DMS79 treated with DMSO at 0.1 percent for 48 hours (cell line): ENCODE data around the gene GIMAP2.
"Not testable (repeated sequence)": the region's sequence is repeated elsewhere in the genome, so short reads cannot be mapped to it uniquely, and the experiment has no call there.

Source experiments
- DNase-seq: peaks from one replicate; lab custom pipeline; 2025; lab: John Stamatoyannopoulos, UW

Gene GIMAP2

GRCh38 chr7:150685219-150686029, at the start of gene GIMAP2:
TSS of gene GIMAP2 (plus strand) at chr7:150685706. CDS start at chr7:150687060, 1,354 bp downstream.
- DNase-seq, result no peak

DNA sequence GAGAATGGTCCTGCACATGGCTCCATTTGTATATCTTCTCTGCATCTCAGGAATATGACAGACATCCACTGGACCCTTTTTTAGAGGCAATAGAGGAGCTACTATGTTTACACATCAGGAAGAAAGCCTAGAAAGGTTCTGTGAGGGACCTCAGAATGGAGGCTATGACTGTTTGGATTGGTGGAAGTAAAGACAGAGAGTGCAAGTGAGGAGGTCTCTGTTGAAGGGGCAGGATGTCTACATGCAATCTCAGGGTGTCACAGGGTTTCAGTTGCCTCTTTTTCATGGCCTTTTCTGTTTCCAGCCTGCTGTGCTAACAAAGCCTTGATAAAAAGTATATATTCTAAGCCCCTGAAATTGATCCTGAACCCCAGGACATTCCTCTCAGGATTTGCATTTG, 43.7 kb upstream of the GIMAP2 start:
- no peak for DNase-seq

GRCh38 chr7:150642926-150643325, 42.6 kb upstream of the GIMAP2 start:
- DNase-seq, result no peak

GRCh38 chr7:150645259-150646020, 40.1 kb upstream of the GIMAP2 start:
- DNase-seq, result no peak

- no peak for DNase-seq
Observed at GRCh38 chr7:150648353-150649079, 37.0 kb upstream of the GIMAP2 start.

DNA sequence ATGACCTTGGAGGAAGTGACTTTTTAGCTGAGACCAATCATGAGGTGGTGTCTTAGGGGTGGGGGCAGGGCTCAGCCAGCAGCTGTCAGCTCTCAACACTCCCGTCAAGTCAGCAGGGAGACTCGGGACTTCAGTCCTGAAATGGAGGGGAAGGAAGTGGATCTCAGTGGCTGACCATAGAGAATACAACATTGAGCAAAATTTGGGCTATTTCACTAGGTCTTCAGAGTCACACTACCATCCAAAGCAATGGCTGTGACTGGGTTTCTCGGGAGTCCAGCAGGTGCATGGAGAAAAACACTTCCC, 36.5 kb upstream of the GIMAP2 start:
- DNase-seq, result no peak

DNA sequence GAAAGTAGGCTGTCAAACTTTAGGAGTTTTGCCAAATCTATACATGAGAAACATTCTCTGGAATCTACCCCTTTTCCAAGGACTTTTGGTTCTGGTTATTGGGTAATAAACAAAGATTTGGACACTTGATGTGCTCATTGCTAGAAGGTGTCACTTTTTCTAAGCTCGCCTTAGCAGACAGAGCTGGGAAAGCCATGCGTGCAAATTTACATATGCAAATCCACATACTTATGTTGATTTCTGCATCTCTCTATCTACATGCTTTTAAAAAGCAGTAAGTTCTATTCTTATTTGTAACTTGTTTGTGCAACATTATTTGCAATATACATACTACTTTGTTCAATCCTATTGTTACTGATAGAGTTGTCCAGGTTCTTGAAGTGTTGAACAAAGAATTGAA, 30.8 kb upstream of the GIMAP2 start:
- DNase-seq, result no peak

DNA sequence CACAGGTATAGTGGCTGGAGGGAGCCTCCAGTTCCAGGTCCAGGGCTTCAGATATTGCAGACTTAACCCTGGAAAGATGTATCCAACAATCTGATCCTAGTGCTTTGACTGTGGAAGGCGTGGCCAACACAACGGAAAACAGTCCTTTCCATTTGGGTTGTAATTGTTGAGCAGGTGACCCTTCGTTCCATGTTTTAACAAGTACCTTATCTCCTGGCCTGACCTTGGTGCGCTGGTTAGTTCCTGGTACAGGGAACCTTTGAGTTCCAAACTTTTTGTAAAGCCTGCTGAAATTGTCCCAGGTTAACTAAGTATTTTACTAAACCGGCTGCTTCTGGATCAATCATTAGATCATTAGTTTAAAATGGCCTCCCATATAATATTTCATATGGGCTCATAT, 29.5 kb upstream of the GIMAP2 start:
- no peak for DNase-seq

DNA sequence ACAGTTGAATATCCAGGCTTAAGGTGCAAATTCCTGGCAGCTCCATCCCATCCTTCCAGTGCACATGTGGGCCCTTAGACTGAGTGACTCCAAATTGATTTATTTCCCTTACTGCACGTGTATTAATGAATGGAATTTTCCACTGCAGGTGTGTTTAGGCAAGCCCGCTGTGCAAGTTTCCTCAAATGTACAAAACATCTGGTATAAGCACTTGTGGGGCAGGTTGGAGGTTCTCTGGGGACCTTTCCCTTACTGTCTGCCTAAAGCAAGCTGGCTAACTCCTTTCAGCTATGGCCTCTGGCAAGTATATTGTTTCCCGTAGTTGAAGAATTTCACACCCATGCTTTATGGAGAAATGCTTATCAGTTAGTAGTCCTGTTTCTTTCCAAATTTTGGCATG, 28.0 kb upstream of the GIMAP2 start:
- no peak for DNase-seq

DNA sequence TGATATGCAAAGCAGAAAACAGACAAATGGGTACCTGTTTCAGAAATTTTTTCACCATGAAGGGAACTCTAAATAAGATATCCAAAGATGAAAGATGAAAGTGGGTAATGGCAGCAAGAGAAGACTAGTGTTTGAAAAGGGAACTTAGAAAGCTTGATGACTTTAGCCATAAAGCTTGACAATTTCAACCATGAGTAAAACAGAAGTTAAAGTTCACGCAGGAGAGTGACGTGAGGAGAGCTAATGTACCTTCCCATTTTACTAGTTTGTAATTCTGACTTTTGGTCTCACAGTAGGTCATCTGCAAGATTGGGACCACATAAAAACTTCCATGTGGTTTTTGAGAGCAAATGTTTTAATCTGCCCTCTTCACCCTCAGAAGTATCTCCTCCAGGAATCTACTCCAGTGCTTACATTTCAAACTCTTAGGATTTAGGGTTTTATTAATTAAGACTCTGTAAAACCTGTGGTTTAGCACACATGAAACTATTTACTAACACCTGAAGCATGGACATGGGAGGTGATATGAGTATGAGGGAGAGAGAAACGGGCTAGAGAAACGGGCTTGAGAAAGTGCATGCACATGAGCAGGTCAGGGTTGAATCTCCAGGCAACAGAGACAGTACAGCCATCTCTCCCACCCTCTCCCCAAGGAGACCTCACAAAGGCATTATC, 24.4 kb upstream of the GIMAP2 start:
- no peak for DNase-seq

GRCh38 chr7:150662821-150663220, 22.7 kb upstream of the GIMAP2 start:
- not testable (repeated sequence) for DNase-seq

GRCh38 chr7:150663802-150664494, 21.6 kb upstream of the GIMAP2 start:
- DNase-seq, result no peak

GRCh38 chr7:150665089-150665748, 20.3 kb upstream of the GIMAP2 start:
- no peak for DNase-seq

DNA sequence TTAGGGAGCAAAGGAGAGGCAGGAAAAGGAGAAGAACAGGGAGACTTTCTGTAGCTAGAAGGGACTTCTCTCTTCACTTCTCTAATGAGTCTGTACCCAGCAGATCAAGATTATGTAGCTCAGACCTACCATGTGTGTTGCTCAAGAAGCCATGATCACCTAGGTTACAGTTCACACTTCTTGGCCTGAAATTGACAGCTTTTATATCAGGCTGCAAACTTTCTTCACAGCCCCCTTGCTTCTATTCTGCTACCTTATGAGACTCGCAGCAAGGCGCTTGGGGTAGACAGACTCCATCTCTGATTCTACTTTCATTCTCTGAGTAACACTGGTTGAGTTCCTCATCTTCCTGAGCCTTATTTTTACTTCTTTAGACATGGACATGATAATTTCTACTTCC, 19.6 kb upstream of the GIMAP2 start:
- no peak for DNase-seq

- no peak for DNase-seq
Observed at GRCh38 chr7:150666412-150666811, 19.1 kb upstream of the GIMAP2 start.

GRCh38 chr7:150668472-150668911, 17.0 kb upstream of the GIMAP2 start:
- no peak for DNase-seq

DNA sequence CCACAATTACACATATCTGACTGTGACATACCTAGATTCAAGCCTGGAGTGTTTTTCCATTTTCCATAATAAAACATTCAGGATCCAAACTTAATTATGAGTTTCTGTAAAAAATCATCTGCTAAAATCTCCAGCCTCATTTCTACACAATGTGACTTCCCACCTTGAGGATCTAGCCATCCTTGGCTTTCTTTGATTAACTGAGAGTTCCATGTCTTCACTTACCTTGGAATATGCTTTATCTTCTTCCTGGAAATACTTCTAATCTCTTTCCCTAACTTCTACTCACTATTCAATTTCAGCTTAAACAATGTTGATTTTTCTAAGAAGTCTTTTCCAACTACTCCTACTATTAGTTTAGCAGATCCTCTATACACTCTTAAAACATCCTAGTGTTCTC, 16.5 kb upstream of the GIMAP2 start:
- DNase-seq, result no peak

GRCh38 chr7:150671798-150672585, 13.5 kb upstream of the GIMAP2 start:
- DNase-seq, result not testable (repeated sequence)

- DNase-seq, result no peak
Observed at GRCh38 chr7:150675714-150676113, 9.8 kb upstream of the GIMAP2 start.

- not testable (repeated sequence) for DNase-seq
Observed at GRCh38 chr7:150676276-150676675, 9.2 kb upstream of the GIMAP2 start.
